H1 (cell line): ENCODE measurements around the gene ARFRP1. TPM values are rescaled to one million over a fixed set of nuclear protein-coding genes. Genes with fewer than 3 reads are reported as not detected.
A peak's percentile ranks its signal among the peaks of the same experiment; 100 is the strongest.

Source experiments
- CTCF ChIA-PET: fragments of 300-600 bp; sonication (Branson Sonifier 250); formaldehyde crosslinking; loops from one replicate; lab custom pipeline; 2021; ENCODE audit not compliant: partially characterized antibody; lab: Charles Lee
- POLR2A ChIA-PET: fragments of 300-600 bp; sonication (Branson Sonifier 250); formaldehyde crosslinking; loops from one replicate; lab custom pipeline; 2021; ENCODE audit warnings: inconsistent platforms; ENCODE audit not compliant: partially characterized antibody; lab: Charles Lee
- DNase-seq, 2 experiments: peaks; one replicate each; pipeline versions ENCODE4 v3.0.0 to v3.0.0-alpha.2; 2010 to 2022; ENCODE audit warnings: low spot score in 2 of 2, low read depth in 1 of 2, mixed read lengths in 1 of 2
- FAIRE-seq: peaks from 2 replicates; lab custom pipeline; 2011; peaks lifted over from hg19 to GRCh38; lab: Jason Lieb, UNC
- H2AFZ ChIP-seq: 2 replicates; pipeline ENCODE4 v1.8.1; 2012; ENCODE audit warnings: low read length, inconsistent platforms
- H2AK5ac ChIP-seq: 2 replicates; pipeline ENCODE4 v1.6.1; 2013; ENCODE audit warnings: low read depth, low read length
- H2BK120ac ChIP-seq: replicated peaks from 2 replicates; pipeline ENCODE3; 2013; ENCODE audit warnings: low read depth, low read length, inconsistent platforms
- H2BK12ac ChIP-seq: 2 replicates; pipeline ENCODE4 v1.6.1; 2013; ENCODE audit warnings: low read depth, low read length
- H2BK15ac ChIP-seq: 2 replicates; pipeline ENCODE4 v1.6.1; 2013; ENCODE audit warnings: low read length
- H2BK20ac ChIP-seq: 2 replicates; pipeline ENCODE4 v1.6.1; 2013; ENCODE audit warnings: low read length
- H2BK5ac ChIP-seq: 2 replicates; pipeline ENCODE4 v1.6.1; 2013; ENCODE audit warnings: low read depth, low read length
- H3K14ac ChIP-seq: 2 replicates; pipeline ENCODE4 v1.6.1; 2013; ENCODE audit warnings: inconsistent platforms; ENCODE audit not compliant: insufficient read length
- H3K18ac ChIP-seq: 2 replicates; pipeline ENCODE4 v1.6.1; 2013; ENCODE audit warnings: low read length; ENCODE audit errors: extremely low read depth
- H3K23ac ChIP-seq: 2 replicates; pipeline ENCODE4 v1.6.1; 2013; ENCODE audit warnings: inconsistent platforms; ENCODE audit not compliant: insufficient read length
- H3K23me2 ChIP-seq: 2 replicates; pipeline ENCODE4 v1.6.1; 2013; ENCODE audit warnings: low read depth, low read length
- H3K27ac ChIP-seq: 2 replicates; pipeline ENCODE4 v1.6.1; 2011; ENCODE audit warnings: low read depth, low read length, inconsistent platforms
- H3K27me3 ChIP-seq, 4 experiments: replicated peaks in 1 of 4; 1 replicate in 1 of 4; 2 replicates in 3 of 4; pipeline versions ENCODE4 v1.6.1 to v1.8.1; 2011 to 2013; ENCODE audit warnings: low read length in 3 of 4, mild to moderate bottlenecking in 3 of 4, inconsistent platforms in 2 of 4, mixed read lengths in 2 of 4, moderate library complexity in 1 of 4; ENCODE audit not compliant: control insufficient read depth in 3 of 4, insufficient read depth in 3 of 4; ENCODE audit errors: extremely low read depth in 1 of 4
- H3K36me3 ChIP-seq, 4 experiments: 2 replicates each; pipeline versions ENCODE4 v1.6.1 to v1.8.1; 2011 to 2013; ENCODE audit warnings: mild to moderate bottlenecking in 4 of 4, low read length in 3 of 4, moderate library complexity in 2 of 4, control low read depth in 1 of 4, inconsistent platforms in 1 of 4; ENCODE audit not compliant: insufficient read depth in 4 of 4, control insufficient read depth in 2 of 4
- H3K4ac ChIP-seq: replicated peaks from 2 replicates; pipeline ENCODE3; 2013; ENCODE audit warnings: low read length, low read depth, mixed read lengths, inconsistent platforms; ENCODE audit not compliant: insufficient read length
- H3K4me1 ChIP-seq, 4 experiments: replicated peaks in 1 of 4; 1 replicate in 1 of 4; 2 replicates in 3 of 4; pipeline versions ENCODE4 v1.6.1 to v1.8.1; 2011 to 2013; ENCODE audit warnings: low read length in 3 of 4, inconsistent platforms in 2 of 4, mixed read lengths in 1 of 4; ENCODE audit not compliant: insufficient read depth in 4 of 4, control insufficient read depth in 3 of 4
- H3K4me2 ChIP-seq, 2 experiments: 2 replicates each; pipeline versions ENCODE4 v1.6.1 to v1.8.1; 2011 to 2013; ENCODE audit warnings: low read depth in 2 of 2, low read length in 2 of 2, control low read depth in 1 of 2, inconsistent platforms in 1 of 2, mild to moderate bottlenecking in 1 of 2; ENCODE audit not compliant: insufficient read depth in 1 of 2
- H3K4me3 ChIP-seq, 4 experiments: fragments of 200-600, 300-600 bp in 1 of 4; sonication (generic), shearing (Covaris generic), sonication (Bioruptor Twin) in 1 of 4; 2 replicates each; pipeline versions ENCODE4 v1.5.1 to v1.8.1; 2011 to 2016; ENCODE audit warnings: low read length in 4 of 4, low read depth in 3 of 4, control low read depth in 2 of 4, inconsistent platforms in 2 of 4, mild to moderate bottlenecking in 2 of 4, mixed read lengths in 1 of 4, moderate library complexity in 1 of 4; ENCODE audit not compliant: insufficient read depth in 2 of 4; ENCODE audit errors: extremely low read depth in 1 of 4
- H3K56ac ChIP-seq: replicated peaks from 2 replicates; pipeline ENCODE3; 2013; ENCODE audit warnings: low read depth, mild to moderate bottlenecking, mixed read lengths, low read length, inconsistent platforms; ENCODE audit not compliant: insufficient read length
- H3K79me1 ChIP-seq: 2 replicates; pipeline ENCODE4 v1.6.1; 2013; ENCODE audit warnings: low read depth, low read length, control low read depth
- H3K79me2 ChIP-seq, 2 experiments: 2 replicates each; pipeline versions ENCODE4 v1.6.1 to v1.8.1; 2012 to 2013; ENCODE audit warnings: low read length in 2 of 2, mild to moderate bottlenecking in 2 of 2, inconsistent platforms in 1 of 2; ENCODE audit not compliant: insufficient read depth in 2 of 2, control insufficient read depth in 1 of 2
- H3K9ac ChIP-seq, 4 experiments: replicated peaks in 1 of 4; 1 replicate in 1 of 4; 2 replicates in 3 of 4; pipeline versions ENCODE4 v1.6.1 to v1.8.1; 2011 to 2013; ENCODE audit warnings: low read depth in 3 of 4, low read length in 3 of 4, control low read depth in 2 of 4, mild to moderate bottlenecking in 2 of 4, moderate library complexity in 2 of 4, inconsistent platforms in 1 of 4; ENCODE audit errors: extremely low read depth in 1 of 4
- H3K9me3 ChIP-seq, 2 experiments: 2 replicates each; pipeline versions ENCODE4 v1.6.1 to v1.8.1; 2012 to 2013; ENCODE audit warnings: mild to moderate bottlenecking in 2 of 2, moderate library complexity in 2 of 2, control low read depth in 1 of 2, inconsistent platforms in 1 of 2, low read depth in 1 of 2, low read length in 1 of 2, mixed read lengths in 1 of 2; ENCODE audit not compliant: insufficient read depth in 2 of 2
- H4K20me1 ChIP-seq, 2 experiments: replicated peaks in 1 of 2; 2 replicates each; pipeline versions ENCODE3 to v1.8.1; 2011 to 2013; ENCODE audit warnings: inconsistent platforms in 2 of 2, low read length in 2 of 2, mild to moderate bottlenecking in 1 of 2; ENCODE audit not compliant: insufficient read depth in 2 of 2, control insufficient read depth in 1 of 2
- H4K5ac ChIP-seq: 2 replicates; pipeline ENCODE4 v1.6.1; 2013; ENCODE audit warnings: low read length, low read depth, mixed read lengths, inconsistent platforms; ENCODE audit not compliant: insufficient read length
- H4K8ac ChIP-seq: 2 replicates; pipeline ENCODE4 v1.8.0; 2013; ENCODE audit warnings: mild to moderate bottlenecking, moderate library complexity, low read length, inconsistent platforms; ENCODE audit not compliant: insufficient read depth; ENCODE audit errors: extremely low read depth
- H4K91ac ChIP-seq: replicated peaks from 2 replicates; pipeline ENCODE3; 2013; ENCODE audit warnings: low read length, mixed read lengths, inconsistent platforms; ENCODE audit not compliant: insufficient read length
- POU5F1 ChIP-seq: IDR thresholded peaks from 2 replicates; pipeline ENCODE4 v1.6.1; 2011; ENCODE audit warnings: low read depth, mild to moderate bottlenecking, low read length, moderate library complexity
- WGBS, 2 experiments: shearing (Covaris generic) in 1 of 2; methylation state at CpG; one replicate each; pipeline versions ENCODE4 v1.1.6 to v1.1.7; 2013 to 2015; ENCODE audit warnings: low lambda C conversion rate in 2 of 2, mixed read lengths in 2 of 2, inconsistent platforms in 1 of 2, low coverage in 1 of 2, missing lambda C conversion rate in 1 of 2; ENCODE audit not compliant: insufficient replicate concordance in 2 of 2, insufficient coverage in 1 of 2, insufficient read length in 1 of 2; ENCODE audit errors: extremely low coverage in 1 of 2, missing lambda C conversion rate in 1 of 2; 5-methylcytosine and 5-hydroxymethylcytosine counted together
- polyA plus RNA-seq, 7 experiments: library from polyadenylated mRNA; depleted of rRNA in 3 of 7; stranded (reverse) in 5 of 7; unstranded in 2 of 7; fragments of >200 nt in 5 of 7; fragments of 200-250 nt in 2 of 7; gene quantifications; 1 replicate in 5 of 7; 2 replicates in 1 of 7; 4 replicates in 1 of 7; pipeline versions ENCODE4 v1.2.1 to v1.2.3, GENCODE V29; 2011 to 2013; ENCODE audit warnings: missing spikeins in 2 of 7, mixed read lengths in 2 of 7
- total RNA-seq: library from RNA; stranded (reverse); fragmentation: NEBNext Ultra II Directional; extraction: Animal tissue kit (Norgen Biotek cat#: 25700); gene quantifications from 2 replicates; pipeline ENCODE4 v1.2.1, GENCODE V29; 2021
- TF ChIP-seq, protein P1 (sequence below): IDR thresholded peaks from 2 replicates; pipeline ENCODE4 v1.6.1; 2012; ENCODE audit warnings: low read length, inconsistent platforms

Gene ARFRP1
- total and polyA plus RNA-seq, 2 of the 8 experiments (the other 6 are each of a cell fraction or from before 2014, with no cell fraction given) = 12.9 to 22.9 TPM

DNA sequence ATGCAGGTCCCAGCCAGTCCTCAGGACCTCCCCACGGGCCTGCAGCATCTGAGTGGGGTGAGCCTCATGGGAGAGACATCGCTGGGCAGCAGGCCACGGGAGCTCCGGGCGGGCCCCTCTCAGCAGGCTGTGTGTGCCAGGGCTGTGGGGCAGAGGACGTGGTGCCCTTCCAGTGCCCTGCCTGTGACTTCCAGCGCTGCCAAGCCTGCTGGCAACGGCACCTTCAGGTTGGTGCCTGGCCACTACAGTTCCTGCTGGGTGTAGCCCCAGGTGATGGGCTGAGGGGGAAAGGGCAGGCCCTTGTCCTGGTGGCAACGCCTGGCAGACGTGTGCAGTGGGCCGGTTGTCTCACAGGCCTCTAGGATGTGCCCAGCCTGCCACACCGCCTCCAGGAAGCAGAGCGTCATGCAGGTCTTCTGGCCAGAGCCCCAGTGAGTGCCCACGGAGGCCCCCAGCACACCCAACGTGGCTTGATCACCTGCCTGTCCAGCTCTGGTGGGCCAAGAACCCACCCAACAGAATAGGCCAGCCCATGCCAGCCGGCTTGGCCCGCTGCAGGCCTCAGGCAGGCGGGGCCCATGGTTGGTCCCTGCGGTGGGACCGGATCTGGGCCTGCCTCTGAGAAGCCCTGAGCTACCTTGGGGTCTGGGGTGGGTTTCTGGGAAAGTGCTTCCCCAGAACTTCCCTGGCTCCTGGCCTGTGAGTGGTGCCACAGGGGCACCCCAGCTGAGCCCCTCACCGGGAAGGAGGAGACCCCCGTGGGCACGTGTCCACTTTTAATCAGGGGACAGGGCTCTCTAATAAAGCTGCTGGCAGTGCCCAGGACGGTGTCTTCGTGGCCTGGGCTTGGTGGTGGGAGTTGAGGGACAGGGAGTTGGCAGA, 12.1 kb downstream of the ARFRP1 start:
- no peak overlapping the region for H3K9ac ChIP-seq
- no peak overlapping the region for H3K14ac ChIP-seq
- H3K36me3 ChIP-seq = peaks cover 0 to 3% (median 0%) of the 10 kb centered on the region in 4 experiments; a peak in 1 of 8 replicates
- no peak overlapping the region for H2BK20ac ChIP-seq
- no peak overlapping the region for H3K56ac ChIP-seq
- no peak overlapping the region for H3K27ac ChIP-seq
- no peaks in the 10 kb centered on the region for H3K27me3 ChIP-seq
- no peak overlapping the region for H3K23ac ChIP-seq
- ChIA-PET CTCF (interaction anchor here (0.6 to 1.1 kb wide), 4 partner anchors 12 to 1534 kb away, joined by 3 to 4 read pairs (median 3); partner anchors contain the start of genes ARFRP1, PTK6 and ZGPAT), POLR2A (interaction anchor here (0.8 to 4.2 kb wide), 12 partner anchors 8 to 199 kb away, joined by 3 to 49 read pairs (median 6); partner anchors contain the start of genes ARFRP1, LIME1, RTEL1 and ZGPAT)
- no peak overlapping the region for H4K5ac ChIP-seq
- H3K18ac ChIP-seq = no peak overlapping the region
- peak overlapping the region; percentile 13; the same call in 1 of the 2 replicates for H2BK5ac ChIP-seq
- peak overlapping the region in 1 of 2 experiments; percentile 65; a peak in 2 of 4 replicates for H3K4me2 ChIP-seq
- DNase-seq (no peak), FAIRE-seq (no peak)
- peaks cover 0 to 12% (median 7%) of the 10 kb centered on the region in 4 experiments; a peak in 4 of 7 replicates for H3K4me1 ChIP-seq
- no peak overlapping the region for H2AFZ ChIP-seq
- peaks cover 8% of the 10 kb centered on the region; the same call in 1 of the 2 replicates for H3K23me2 ChIP-seq
- no peak overlapping the region for H4K91ac ChIP-seq
- H3K9me3 ChIP-seq = no peaks in the 10 kb centered on the region; a peak in 1 of 4 replicates
- no peak overlapping the region for H2BK12ac ChIP-seq
- peak overlapping the region; percentile 72 for H4K8ac ChIP-seq
- TF ChIP-seq, protein P1, sequence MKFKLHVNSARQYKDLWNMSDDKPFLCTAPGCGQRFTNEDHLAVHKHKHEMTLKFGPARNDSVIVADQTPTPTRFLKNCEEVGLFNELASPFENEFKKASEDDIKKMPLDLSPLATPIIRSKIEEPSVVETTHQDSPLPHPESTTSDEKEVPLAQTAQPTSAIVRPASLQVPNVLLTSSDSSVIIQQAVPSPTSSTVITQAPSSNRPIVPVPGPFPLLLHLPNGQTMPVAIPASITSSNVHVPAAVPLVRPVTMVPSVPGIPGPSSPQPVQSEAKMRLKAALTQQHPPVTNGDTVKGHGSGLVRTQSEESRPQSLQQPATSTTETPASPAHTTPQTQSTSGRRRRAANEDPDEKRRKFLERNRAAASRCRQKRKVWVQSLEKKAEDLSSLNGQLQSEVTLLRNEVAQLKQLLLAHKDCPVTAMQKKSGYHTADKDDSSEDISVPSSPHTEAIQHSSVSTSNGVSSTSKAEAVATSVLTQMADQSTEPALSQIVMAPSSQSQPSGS = peak; percentile 9; the same call in 1 of the 2 replicates
- TF ChIP-seq POU5F1 = no peak
- no peak overlapping the region for H2BK120ac ChIP-seq
- H4K20me1 ChIP-seq = peaks cover 0 to 15% of the 10 kb centered on the region in 2 experiments
- H3K4me3 ChIP-seq = no peak overlapping the region
- no peaks in the 10 kb centered on the region for H3K79me2 ChIP-seq
- H3K4ac ChIP-seq = no peak overlapping the region
- WGBS, 2 experiments = 91% methylated on average over 25 of the region's 25 CpGs; no CpG with 5 or more reads in 1 of the 2 experiments
- no peak overlapping the region for H2BK15ac ChIP-seq
- no peak overlapping the region for H2AK5ac ChIP-seq
- no peaks in the 10 kb centered on the region for H3K79me1 ChIP-seq
